HT1080 (cell line): Measurements from ENCODE around the gene GNA12. TPM values are rescaled to one million over a fixed set of nuclear protein-coding genes. Genes with fewer than 3 reads are reported as not detected.
A peak's percentile ranks its signal among the peaks of the same experiment; 100 is the strongest.

ENCODE experiments used
- DNase-seq: peaks from one replicate; pipeline ENCODE4 v3.0.0-alpha.2; 2015; ENCODE audit warnings: low read depth
- total RNA-seq: library from RNA; depleted of rRNA; stranded (reverse); fragments of >200 nt; shearing (Covaris generic); gene quantifications from 2 replicates; pipeline ENCODE4 v1.2.3, GENCODE V29; 2014

GNA12 gene
- total RNA-seq, 1 experiment from 2014 or later: 25.1 TPM

DNA sequence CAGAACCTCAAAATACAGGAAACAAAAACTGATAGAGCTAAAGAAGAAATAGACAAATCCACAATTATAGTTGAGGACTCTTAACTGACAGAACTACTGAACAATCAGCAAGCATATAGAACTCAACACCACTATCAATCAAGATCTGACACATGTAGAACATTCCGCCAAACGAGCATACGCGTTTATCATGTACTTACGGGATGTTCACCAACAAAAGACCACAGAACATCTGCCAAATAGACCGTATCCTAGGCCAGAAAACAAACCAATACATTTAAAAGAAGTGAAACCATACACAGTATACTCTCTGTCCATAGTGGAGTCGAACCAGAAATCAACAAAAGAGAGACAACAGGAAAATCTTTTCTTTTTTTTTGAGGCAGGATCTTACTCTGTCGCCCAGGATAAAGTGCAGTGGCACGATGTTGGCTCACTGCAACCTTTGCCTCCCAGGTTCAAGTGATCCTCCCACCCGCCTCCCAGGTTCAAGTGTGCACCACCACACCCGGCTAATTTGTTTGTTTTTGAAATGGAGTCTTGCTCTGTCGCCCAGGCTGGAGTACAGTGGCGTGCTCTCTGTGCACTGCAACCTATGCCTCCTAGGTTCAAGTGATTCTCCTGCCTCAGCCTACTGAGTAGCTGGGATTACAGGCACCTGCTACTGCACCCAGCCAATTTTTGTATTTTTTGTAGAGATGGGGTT, 5.1 kb downstream of the GNA12 start:
- no peak for DNase-seq

DNA sequence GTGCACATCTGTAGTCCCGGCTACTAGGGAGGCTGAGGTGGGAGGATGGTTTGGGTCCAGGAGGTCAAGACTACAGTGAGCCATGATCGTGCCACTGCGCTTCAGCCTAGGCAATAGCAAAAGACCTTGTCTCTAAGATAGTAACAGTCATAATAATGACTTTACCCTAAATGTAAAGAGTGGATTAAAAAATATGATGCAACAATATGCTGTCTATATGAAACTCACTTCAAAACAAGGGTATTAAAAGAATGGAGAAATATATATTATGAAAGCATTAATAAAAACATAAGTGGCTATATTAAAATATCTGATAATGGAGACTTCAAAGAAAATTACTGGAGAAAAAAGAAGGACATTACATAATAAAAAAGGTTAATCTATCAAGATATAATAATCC, 5.7 kb downstream of the GNA12 start:
- no peak for DNase-seq

DNA sequence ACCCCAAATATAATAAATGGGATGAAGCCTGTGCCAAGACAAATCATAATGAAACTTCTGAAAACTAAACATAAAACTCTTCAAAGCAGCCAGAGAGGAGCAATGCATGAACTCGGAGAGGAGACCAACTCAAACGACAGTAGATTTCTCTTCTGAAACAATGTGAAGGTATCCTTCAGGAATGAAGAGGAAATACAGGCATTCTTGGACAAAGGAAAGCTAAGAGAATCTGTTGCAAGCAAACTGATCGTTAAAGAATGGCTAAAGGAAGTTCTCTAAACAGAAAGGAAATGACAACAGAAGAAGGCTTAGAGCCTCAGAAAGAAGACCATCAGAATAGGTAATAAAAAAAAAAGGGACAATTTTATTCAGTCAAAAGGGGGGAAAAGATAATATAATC, 6.6 kb downstream of the GNA12 start:
- no peak for DNase-seq

DNA sequence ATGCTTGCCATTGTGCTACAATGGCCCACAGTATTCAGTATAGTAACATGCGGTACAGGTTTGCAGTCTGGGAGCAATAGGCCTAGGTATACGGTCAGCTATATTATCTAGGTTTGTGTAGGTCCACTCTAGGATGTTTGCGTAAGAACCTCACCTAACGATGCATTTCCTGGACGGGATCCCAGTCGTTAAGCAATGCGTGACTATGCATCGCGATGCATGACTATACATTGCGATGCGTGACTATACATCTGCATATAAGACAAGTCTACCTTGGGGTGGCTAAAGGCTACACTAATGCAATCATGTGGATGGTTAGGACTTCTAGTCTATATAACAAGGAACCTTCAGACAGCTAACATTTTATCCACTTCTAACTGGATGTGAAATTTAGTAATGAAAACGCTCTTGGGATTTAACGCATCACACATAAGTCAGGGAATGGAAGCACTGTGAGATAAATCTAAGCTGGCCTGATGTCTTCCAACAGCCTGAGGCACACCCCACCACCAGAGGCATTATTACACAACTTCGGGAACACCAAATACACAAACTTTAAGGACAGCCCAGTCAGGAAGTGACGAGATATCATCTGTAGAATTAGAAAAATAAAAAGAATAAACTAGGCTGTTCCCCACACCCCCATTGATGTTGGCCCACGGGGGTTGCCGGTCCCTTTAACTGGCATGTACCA, 9.2 kb downstream of the GNA12 start:
- DNase-seq: no peak

DNA sequence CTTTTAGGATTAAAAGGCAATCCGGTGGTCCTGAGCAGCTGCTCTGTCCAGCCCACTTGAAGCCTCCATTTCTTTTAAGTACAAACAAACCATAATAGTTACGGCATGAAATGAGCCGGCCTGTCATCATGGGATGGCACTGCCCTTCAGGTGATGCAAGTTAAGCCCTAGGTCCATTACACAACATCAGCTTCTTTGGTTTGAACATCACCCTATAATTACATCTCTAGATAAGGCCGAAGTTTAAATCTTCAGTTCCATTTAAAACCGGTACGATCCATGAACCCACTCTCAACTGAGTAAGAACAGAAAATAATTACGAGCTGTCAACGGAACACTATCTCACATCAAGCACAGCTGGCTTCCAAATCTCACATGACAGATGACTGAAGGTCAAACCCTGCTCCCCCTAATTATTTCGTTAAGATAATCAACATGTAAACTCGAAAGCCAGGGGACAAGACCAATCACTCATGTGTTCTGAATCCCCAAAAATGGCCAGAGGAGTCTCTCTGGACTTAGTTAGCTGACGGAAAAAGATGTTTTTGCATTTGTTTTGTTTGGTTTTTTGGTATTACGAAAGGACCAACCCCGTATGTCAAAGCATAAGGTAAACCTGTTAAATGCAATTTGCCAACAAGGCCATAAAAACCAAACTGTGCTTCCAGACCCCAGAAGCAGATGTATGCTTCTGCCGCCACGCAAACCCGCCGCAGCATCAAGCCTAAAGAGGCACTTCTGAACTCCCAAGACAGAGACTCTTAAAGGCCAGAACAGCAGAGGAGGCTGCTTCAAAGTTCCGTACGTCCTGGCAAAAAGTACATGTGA, 10.8 kb downstream of the GNA12 start:
- DNase-seq: no peak

DNA sequence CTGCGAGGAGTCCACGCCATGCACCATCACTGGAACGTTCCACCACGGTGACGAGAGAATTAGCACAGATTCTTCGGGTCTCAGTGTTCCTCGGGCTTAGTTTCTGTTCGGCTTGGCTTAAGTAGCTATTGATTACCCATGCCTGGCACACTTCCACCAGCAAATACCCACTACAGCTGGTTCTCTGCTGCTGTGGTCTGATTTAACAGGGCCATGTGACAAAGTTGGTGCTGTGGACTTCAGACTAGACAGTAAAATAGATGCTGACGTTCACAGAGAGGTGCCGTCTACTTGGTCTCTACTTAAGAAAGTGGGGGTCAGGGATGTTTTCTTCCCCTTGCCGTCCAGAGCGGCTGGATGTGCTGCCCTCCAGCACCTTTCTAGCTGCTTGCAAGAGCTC, 11.6 kb downstream of the GNA12 start:
- DNase-seq: no peak

DNA sequence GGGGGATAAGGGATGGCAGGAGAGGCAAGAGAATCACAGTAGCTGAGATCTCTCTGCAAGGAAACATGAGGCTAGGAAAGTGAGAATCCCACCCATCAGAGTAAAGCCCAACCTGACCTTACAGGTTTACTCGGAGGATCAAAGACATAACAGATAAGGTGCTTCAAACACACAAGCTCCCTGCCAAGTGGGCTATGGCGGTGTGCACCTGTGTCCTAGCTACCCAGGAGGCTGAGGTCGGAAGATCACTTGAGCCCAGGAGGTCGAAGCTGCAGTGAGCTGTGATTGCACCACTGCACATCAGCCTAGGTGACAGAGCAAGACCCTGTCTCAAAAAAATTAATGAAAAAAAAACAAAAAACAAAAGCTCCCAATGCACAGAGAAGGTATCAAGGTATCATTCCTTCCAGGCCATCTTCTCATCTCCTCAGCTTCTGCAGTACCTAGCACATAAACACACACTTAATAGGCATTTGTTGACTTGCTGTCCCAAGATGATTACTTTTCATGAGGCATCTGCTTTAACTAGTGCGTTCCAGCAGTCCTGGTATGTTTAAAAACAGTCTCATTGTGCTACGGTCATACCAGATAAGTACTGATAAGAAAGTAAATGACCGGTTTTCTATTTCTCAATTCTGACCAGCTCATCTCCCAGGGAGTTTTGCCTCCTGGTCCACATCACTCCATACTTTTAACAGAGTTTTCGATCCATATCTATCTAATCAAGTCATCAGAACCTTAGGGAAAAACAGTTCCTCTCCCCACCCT, 13.3 kb downstream of the GNA12 start:
- no peak for DNase-seq

DNA sequence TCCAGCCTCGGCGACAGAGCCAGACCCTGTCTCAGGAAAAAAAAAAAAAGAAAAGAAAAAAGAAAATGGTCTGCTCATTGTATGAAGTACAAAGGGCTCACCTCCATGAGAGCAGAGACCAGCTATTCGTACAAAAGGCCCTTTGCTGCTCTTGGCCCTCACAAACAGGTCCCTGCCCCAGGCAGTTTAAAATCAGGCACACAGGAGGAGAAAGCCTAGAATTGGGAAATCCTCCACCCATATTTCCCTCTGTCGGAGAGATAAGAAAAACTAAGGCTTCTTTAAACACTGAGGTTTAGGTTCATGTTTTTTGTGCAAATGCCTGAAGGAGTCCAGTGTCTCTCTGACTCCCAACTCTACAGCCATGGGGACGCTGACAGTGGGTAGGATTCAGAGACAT, 15.1 kb downstream of the GNA12 start:
- no peak for DNase-seq

DNA sequence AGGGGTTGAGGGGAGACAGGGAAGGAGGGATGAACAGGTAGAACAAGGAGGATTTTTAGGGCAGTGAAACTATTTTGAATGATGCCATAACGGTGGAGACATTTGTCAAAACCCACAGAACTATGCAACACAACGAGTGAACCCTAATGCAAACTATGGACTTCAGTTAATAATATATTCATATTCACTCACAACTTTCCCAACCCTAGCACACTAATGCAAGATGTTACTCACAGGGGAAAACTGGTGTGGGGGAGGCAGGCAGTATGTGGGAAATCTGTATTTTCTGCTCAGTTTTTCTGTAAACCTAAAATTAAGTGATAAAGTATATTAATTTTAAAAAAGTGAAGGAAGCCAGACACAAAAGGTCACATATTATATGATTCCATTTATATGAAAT, 17.3 kb downstream of the GNA12 start:
- no peak for DNase-seq

DNA sequence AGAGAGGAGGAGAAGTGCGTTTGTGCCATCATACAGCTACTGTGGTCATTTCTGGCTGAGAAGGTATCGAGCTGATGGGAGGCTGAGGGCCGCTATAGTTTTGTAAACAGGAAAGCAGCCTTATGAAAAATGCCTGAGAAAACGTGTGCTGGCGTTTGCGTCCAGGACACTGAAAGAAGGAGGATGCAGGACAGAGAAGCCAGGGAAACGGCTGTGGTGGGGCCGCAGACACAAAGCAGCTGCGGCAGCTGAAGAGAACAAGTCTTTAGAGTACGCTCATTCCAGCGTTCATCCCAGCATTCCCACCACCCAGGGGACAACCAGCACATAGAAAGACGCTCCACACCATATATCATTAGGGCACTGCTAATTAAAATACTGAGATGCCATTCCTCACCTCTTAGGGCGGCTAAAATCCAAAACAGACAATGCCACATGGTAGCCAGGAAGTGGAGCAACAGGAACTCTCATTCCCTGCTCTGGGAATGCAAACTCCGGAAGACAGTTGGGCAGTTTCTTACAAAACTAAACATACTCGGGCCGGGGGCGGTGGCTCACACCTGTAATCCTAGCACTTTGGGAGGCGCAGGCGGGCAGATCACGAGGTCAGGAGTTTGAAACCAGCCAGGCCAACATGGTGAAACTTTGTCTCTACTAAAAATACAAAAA, 18.4 kb downstream of the GNA12 start:
- no peak for DNase-seq

DNA sequence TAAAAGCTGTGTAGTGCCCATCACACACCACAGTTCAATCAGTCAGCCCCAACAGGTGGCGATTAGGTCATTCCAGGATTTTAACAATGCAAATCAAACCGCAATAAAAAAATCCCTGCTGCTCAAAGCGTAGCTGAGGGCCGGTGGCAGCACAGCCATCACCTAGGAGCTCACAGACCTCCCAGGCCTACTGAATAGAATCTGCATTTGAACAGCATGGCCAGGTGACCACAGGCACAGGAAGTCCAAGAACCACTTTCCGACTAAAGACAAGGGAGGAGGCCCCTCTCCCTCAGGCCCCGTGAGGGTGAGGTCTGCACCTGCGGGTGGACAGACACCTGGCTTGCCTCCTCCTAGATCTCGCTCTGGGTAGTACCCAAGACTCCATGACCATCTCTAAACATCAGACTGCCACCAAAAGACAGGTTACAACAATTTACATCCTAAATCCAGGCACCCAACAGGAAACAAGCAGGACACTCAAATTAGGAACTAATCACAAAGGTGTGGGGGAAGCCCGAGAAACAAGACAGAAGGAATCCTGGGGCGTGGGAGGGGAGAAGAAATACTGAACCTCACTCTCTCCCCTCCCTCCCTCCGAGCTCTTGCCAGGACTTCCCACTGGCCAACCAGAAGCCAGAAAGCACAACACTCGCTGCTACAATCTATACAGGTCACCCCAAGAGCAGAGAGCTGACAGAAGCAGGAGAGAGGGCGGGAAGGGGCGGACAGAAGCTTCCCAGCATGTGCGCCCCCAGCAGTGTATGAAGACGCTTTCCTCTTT, 19.2 kb downstream of the GNA12 start:
- no peak for DNase-seq

DNA sequence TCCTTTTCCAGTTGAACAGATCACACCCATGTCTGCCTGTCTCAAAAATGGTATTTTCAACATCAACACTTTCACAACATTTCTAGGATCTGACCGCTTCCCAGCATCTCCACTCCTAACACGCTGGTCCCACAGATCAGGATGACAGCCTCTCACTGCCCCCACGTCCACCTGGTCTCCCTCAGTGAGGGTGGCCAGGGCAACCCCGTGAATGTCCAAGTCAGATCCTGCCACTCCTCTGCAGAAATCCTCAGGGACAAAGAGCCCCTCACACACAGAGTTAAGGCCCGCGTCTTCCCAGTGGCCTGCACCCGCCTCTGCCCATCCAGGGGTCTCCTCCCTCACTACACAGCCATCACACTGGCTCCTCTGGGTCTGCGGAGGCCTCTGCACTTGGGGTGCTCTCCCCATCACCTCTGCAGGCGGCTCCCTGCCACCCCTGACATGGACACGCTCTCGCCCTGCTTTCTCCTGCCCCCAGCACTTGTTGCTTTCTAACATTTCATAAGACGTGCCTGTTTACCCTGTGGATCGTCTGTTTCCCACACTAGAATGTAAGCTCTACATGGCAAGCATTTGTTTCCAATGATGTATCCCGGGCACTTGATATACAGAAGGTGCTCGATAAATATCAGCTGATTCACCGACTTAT, 20.0 kb downstream of the GNA12 start:
- DNase-seq: no peak

DNA sequence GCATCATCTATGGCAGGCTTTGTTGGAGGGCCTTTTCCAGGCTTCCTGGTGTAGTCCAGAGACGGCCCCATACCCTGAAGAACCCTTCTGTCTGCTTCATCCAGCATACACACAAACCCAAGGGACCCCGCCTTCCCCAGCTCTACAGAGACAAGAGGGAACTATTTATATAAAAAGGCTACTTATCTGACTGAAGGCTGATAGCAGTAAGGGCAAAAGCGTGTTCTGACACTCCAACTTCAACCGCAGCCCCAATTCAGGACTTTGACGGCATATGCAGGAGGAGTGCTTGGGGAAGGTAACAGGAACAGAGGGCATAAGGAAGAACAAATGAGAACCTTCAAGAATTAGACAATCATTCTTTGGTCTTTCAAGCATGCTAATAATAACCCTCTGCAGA, 21.0 kb downstream of the GNA12 start:
- DNase-seq: no peak

DNA sequence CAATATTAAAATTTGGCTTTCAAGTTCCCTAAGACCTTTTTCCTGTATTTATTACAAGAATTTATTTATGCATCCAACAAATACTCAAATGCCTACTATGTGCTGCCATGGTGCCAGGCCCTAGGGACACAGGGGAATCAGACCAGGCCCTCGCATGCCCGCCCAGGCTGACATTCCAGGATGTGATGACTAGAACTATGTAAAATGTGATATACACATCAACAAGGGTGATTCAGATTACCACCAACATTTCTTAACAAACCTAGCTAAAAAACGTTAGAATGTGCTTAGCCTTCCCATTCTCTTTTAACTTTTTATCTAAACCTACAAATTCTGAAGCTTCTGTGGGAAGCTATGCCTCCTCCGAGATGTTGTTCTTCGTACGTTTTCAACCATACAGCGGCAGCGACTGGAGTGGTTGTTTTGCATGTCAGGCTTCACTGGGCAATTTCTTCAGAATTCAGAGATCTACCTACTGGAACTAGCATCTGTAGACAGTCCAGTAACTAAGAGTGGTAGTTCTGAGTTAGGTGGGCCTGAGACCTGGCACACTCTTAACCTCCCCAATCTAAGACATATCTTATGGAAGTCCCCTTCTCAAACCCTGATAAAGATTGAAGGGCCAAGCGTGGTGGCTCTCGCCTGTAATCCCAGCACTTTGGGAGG, 22.1 kb downstream of the GNA12 start:
- DNase-seq: peak; percentile 83

DNA sequence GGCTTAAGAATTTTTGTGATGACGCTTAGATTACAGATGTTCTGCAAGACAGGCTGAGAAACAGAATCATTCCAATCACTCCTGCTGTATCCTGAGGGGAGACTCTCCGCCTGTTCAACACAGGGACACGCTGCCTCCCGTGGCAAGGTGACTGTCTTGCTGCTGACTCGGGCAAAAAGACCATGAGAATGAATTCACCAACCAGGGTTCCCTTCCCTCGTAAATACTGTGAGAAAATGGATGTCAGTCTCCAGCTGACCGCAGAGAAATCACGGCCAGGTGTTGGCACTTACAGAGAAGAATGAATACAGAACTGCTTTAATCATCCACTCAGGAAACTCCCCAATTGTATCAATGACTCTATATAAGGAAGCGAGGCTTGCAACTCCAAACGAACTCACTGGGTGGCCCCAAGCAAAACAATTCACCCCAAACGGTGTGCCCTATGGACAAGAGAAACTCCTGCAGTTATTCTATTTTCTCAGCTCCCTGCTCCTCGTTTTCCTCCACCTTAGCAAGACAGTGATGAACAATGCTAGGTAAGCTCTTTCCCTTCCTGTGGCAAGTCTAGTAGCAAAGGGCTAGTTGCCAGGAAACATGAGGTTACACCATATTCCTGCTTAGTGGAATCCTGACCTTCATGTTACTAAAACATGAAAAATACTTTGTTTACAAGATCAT, 22.8 kb downstream of the GNA12 start:
- DNase-seq: peak; percentile 82

DNA sequence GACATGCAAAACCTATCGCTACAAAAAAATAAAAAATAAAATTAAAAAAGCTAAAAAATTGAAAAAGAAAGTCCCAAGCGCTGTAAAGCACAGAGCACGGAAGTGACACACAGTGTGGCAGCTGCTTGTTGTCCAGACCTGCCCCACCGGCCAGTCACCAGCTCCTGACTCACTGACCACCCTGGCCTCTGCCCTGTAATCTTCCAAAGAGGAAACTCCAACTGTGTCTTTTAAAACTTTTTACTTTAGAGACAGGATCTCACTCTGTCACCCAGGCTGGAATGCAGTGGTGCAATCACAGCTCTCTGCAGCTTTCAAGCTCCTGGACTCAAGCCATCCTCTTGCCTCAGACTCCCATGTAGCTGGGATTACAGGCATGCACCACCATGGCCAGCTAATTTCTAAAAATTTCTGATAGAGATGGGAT, 23.6 kb downstream of the GNA12 start:
- peak; percentile 98 for DNase-seq

DNA sequence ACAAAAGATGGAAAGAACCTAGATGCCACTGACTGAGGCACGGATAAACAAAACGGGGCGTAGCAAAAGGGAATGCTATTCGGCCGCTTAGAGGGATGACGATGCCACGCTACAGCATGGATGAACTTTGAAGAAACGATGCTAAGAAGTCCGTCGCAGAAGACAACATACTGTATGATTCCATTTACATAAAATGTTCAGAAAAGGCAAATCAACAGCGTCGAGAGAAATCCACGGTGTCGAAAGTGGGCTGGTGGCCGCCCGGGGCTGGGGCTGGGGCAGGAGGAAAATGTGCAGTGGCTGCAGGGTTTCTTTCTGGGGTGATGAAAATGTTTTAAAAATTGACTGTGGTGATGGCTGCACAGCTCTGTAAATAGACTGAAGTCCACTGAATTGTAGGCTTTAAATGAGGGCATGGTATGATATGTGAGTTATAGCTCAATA, 24.1 kb downstream of the GNA12 start:
- no peak for DNase-seq

DNA sequence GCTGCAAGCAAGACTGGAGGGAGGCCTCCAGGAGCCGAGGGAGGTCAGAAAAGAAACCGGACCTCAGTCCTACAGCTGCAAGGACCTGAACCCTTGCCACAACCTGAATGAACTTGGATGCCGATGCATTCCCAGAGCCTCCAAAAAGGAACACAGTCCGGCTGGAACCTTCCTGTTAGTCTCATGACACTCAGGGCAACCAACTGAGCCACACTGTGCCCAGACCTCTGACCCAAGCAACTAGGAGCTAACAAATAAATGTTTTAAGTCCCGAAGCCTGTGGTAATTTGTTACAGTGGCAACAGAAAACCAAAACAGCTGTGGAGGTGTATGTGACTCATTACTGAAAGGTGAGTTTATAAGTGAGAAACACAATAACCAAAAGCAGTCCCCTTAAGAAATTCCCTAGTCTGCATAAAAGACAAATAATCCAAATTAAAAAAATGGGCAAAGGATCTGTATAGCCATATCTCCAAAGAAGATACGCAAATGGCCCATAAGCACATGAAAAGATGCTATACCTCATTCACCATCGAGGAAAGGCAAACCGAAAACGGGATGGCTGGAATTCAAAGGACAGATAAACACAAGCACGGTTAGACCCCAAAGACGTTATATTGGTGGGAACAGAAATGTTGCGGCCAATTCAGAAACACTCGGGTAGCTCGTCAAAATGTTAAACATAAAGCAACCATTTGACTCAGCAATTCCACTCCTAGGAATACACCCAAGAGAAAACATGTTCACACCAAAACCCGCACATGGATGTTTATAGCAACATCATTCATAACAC, 24.8 kb downstream of the GNA12 start:
- no peak for DNase-seq
